Measurements from ENCODE around the gene ATG7. TPM values are rescaled to one million over a fixed set of nuclear protein-coding genes. Genes with fewer than 3 reads are reported as not detected.
A peak's percentile ranks its signal among the peaks of the same experiment; 100 is the strongest.

ATG7 gene, protein sequence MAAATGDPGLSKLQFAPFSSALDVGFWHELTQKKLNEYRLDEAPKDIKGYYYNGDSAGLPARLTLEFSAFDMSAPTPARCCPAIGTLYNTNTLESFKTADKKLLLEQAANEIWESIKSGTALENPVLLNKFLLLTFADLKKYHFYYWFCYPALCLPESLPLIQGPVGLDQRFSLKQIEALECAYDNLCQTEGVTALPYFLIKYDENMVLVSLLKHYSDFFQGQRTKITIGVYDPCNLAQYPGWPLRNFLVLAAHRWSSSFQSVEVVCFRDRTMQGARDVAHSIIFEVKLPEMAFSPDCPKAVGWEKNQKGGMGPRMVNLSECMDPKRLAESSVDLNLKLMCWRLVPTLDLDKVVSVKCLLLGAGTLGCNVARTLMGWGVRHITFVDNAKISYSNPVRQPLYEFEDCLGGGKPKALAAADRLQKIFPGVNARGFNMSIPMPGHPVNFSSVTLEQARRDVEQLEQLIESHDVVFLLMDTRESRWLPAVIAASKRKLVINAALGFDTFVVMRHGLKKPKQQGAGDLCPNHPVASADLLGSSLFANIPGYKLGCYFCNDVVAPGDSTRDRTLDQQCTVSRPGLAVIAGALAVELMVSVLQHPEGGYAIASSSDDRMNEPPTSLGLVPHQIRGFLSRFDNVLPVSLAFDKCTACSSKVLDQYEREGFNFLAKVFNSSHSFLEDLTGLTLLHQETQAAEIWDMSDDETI
- total RNA-seq = 10 to 100 TPM; 13.0 to 45.1 (median 14.4) TPM
- 10 to 100 TPM in 1 of 2 donors, 1 to 10 TPM in 1; 4.4 to 15.0 TPM for polyA plus RNA-seq
- long read RNA-seq, donor 1, full-length matches to known transcripts = 2 of 15 reads
- long read RNA-seq, donor 1, partial matches to known transcripts = 9 of 15 reads
- long read RNA-seq, donor 1, other reads (novel, unspliced or antisense) = 4 of 15 reads
- long read RNA-seq, donor 2, full-length matches to known transcripts = 22 of 47 reads
- long read RNA-seq, donor 2, partial matches to known transcripts = 8 of 47 reads
- long read RNA-seq, donor 2, other reads (novel, unspliced or antisense) = 17 of 47 reads
- long read RNA-seq, donor 3, full-length matches to known transcripts = 10 of 20 reads
- long read RNA-seq, donor 3, partial matches to known transcripts = 4 of 20 reads
- long read RNA-seq, donor 3, other reads (novel, unspliced or antisense) = 6 of 20 reads

DNA sequence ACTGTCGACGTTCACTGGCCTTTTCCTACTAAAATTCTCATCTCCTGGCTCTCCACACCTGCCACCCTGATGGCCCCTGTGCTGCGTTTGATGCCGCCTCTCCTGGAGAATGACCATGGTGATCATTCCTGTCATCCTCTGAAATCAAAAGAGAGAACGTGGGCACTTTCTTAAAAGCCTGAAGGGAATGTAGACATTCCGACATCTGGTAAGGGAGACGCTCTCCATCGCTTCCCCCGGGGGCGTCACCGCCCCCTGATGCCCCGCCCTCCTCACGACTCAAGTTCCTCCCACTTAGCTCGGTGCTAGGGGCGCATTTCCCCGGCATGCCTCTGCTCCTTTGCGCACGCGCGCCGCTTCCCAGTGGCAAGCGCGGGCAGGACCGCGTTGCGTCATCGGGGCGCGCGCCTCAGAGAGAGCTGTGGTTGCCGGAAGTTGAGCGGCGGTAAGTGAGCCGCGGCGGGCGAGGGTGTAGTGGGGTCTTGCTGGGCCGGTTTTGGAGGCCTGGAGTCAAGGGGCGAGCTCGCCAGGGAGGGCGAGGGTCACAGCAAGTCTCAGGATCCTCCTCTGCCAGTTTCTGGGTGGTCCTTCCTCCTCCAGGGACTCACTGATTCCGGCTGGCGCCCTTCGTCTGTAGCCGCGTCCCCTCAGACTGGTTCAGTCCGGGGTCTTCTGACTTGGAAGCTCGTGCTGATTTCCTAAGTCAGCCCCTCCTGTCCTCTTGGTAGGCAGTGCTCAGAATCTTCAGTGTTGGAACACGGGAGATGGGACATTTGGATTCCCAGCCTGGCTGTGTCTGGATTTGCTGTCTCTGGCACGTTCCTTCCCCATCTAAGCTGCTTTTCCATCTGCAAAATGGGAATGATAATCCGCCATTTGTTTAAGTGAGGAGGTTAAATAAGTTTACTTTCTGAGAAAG is at the start of gene ATG7:
Gene ATG7 (plus strand): TSS at position 412 of the 919 bp plus-strand sequence. CDS start 26,299 bp downstream, outside the sequence.
- intact Hi-C loops (cut with DNase I) = loop anchor here in 1 of 10 donors (1.0 kb wide), 1 partner anchor 16 kb away; no protein-coding TSS in a partner anchor
- ATAC-seq = peak; percentile 97 to 100 (median 100)
- WGBS, 4 donors = 2 to 10% (median 2%) methylated on average over 14 to 51 of the region's 51 CpGs

DNA sequence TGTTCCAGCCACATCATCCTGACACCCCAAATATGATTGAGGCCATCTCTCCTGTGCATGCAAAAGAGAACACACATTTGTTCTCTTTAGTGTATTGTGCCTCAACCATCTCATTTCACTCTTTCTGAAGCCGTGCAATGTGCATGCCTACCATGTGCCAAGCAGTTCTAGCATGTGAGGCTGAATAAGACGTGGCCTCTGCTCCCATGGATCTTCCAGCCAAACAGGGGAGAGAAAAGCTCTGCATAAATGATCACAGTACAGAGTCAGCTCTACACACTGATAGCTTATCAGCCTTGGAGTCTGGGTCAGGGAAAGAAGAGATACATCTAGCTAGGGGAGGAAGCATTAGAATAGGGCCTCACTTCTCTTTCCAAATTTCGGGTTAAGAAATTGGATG is 48.2 kb upstream of the ATG7 start:
- no peak for DNase-seq
- Histone ChIP-seq H3K9me3 (no peaks in the 10 kb centered on the region), H3K4me1 (peaks cover 0 to 60% (median 0%) of the 10 kb centered on the region in 12 donors), H3K36me3 (no peaks in the 10 kb centered on the region), H3K27ac (peak overlapping the region in 1 of 12 donors; percentile 92), H3K4me3 (no peak overlapping the region), H3K27me3 (peaks cover 0 to 6% (median 0%) of the 10 kb centered on the region in 9 donors)
- 77 to 87% (median 85%) methylated on average over 3 of the region's 3 CpGs for WGBS, 4 donors
- ATAC-seq = no peak
- TF ChIP-seq, protein P1, sequence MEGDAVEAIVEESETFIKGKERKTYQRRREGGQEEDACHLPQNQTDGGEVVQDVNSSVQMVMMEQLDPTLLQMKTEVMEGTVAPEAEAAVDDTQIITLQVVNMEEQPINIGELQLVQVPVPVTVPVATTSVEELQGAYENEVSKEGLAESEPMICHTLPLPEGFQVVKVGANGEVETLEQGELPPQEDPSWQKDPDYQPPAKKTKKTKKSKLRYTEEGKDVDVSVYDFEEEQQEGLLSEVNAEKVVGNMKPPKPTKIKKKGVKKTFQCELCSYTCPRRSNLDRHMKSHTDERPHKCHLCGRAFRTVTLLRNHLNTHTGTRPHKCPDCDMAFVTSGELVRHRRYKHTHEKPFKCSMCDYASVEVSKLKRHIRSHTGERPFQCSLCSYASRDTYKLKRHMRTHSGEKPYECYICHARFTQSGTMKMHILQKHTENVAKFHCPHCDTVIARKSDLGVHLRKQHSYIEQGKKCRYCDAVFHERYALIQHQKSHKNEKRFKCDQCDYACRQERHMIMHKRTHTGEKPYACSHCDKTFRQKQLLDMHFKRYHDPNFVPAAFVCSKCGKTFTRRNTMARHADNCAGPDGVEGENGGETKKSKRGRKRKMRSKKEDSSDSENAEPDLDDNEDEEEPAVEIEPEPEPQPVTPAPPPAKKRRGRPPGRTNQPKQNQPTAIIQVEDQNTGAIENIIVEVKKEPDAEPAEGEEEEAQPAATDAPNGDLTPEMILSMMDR (IDR thresholded peaks at IDR 0.05) = no peak
- TF ChIP-seq POLR2A (IDR thresholded peaks at IDR 0.05) = no peak
- intact Hi-C loops (cut with DNase I) = no loop called here

More for the DNA sequence above, at the start of gene ATG7:
- no peaks in the 10 kb centered on the region for H3K27me3 ChIP-seq
- no peaks in the 10 kb centered on the region for H3K36me3 ChIP-seq
- TF ChIP-seq, protein P1 (IDR thresholded peaks at IDR 0.05) = peak in 3 of 12 donors; percentile 17 to 25 (median 17)
- TF ChIP-seq POLR2A (IDR thresholded peaks at IDR 0.05) = peak in 1 of 2 donors; percentile 82
- DNase-seq = peak; percentile 96 to 99 (median 98)
- H3K4me3 ChIP-seq = peak within 1 kb of the TSS; percentile 68 to 96 (median 84)
- peak within 1 kb of the TSS; percentile 8 to 95 (median 82) for H3K27ac ChIP-seq
- peaks cover 0 to 47% (median 13%) of the 10 kb centered on the region in 12 donors for H3K4me1 ChIP-seq
- H3K9me3 ChIP-seq = no peaks in the 10 kb centered on the region

DNA sequence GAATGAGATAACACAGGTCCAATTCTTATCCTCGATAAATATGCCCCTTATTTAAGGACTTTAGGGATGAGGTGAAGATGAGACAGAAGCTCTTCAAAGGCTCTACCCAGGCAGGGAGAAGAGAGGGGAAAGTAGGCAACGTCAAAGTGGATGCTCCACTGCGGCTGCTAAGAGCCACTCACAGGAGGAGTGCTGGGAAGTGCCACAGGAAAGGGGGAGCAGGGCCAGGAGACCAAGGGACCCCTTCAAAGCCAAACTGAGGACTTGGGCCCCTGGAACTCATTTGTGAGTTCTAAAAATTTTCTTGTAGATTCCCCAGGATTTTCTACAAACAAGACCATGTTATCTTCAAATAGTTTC is 47.3 kb upstream of the ATG7 start:
- Histone ChIP-seq H3K27me3 (peaks cover 0 to 6% (median 0%) of the 10 kb centered on the region in 9 donors), H3K4me3 (peak overlapping the region in 3 of 12 donors; percentile 18 to 52 (median 43)), H3K9me3 (no peaks in the 10 kb centered on the region), H3K27ac (peak overlapping the region in 6 of 12 donors; percentile 32 to 92 (median 46)), H3K4me1 (peaks cover 0 to 52% (median 0%) of the 10 kb centered on the region in 12 donors), H3K36me3 (no peaks in the 10 kb centered on the region)
- intact Hi-C loops (cut with DNase I) = no loop called here
- no peak for ATAC-seq
- DNase-seq = no peak
- 83 to 89% (median 86%) methylated on average over 3 of the region's 3 CpGs for WGBS, 4 donors
- no peak for TF ChIP-seq POLR2A (IDR thresholded peaks at IDR 0.05)
- TF ChIP-seq, protein P1 (IDR thresholded peaks at IDR 0.05) = no peak

Measured in heart left ventricle (tissue), 16 donors.